H1 (cell line): Measurements from ENCODE around the gene ACOT7.

Experiments used
- CREB1 ChIP-seq: IDR thresholded peaks from 2 replicates; pipeline ENCODE4 v1.6.1; 2012; ENCODE audit warnings: inconsistent platforms
- EP300 ChIP-seq, 2 experiments: IDR thresholded peaks; 1 replicate in 1 of 2; 2 replicates in 1 of 2; pipeline ENCODE4 v1.6.1; 2011 to 2012; ENCODE audit warnings: low read depth in 2 of 2, low read length in 2 of 2, mild to moderate bottlenecking in 2 of 2, borderline replicate concordance in 1 of 2, inconsistent platforms in 1 of 2, moderate library complexity in 1 of 2
- EZH2 ChIP-seq: fragments of 200-600 bp; sonication (generic); IDR thresholded peaks from 2 replicates; pipeline ENCODE4 v1.7.1; 2012; ENCODE audit warnings: low read depth, mild to moderate bottlenecking, moderate library complexity, low read length, inconsistent platforms; ENCODE audit not compliant: severe bottlenecking
- JUN ChIP-seq: IDR thresholded peaks from 2 replicates; pipeline ENCODE4 v1.6.1; 2011; ENCODE audit warnings: low read depth, mild to moderate bottlenecking, improper control_type of control experiment, low read length
- KDM1A ChIP-seq: fragments of 200-600, 300-600 bp; sonication (generic); IDR thresholded peaks from 2 replicates; pipeline ENCODE4 v1.7.1; 2016; ENCODE audit warnings: mild to moderate bottlenecking, low read length, borderline replicate concordance
- POLR2A ChIP-seq, 2 experiments: IDR thresholded peaks; 1 replicate in 1 of 2; 2 replicates in 1 of 2; pipeline ENCODE4 v1.6.1; 2011; ENCODE audit warnings: low read depth in 2 of 2, low read length in 2 of 2, mild to moderate bottlenecking in 2 of 2; ENCODE audit errors: control extremely low read depth in 1 of 2
- RBBP5 ChIP-seq: IDR thresholded peaks from 2 replicates; pipeline ENCODE4 v1.7.1; 2012; ENCODE audit warnings: low read depth, mild to moderate bottlenecking, inconsistent platforms, low read length, moderate library complexity, borderline replicate concordance
- RXRA ChIP-seq: IDR thresholded peaks from 2 replicates; pipeline ENCODE4 v1.6.1; 2011; ENCODE audit warnings: low read depth, mild to moderate bottlenecking, low read length, moderate library complexity; ENCODE audit not compliant: insufficient read depth
- SUZ12 ChIP-seq: fragments of 200-600 bp; sonication (generic); IDR thresholded peaks from 2 replicates; pipeline ENCODE4 v1.6.1; 2012; ENCODE audit warnings: mild to moderate bottlenecking, inconsistent platforms, low read length, moderate library complexity, mixed read lengths
- TCF12 ChIP-seq: IDR thresholded peaks from 2 replicates; pipeline ENCODE4 v1.6.1; 2011; ENCODE audit warnings: low read depth, mild to moderate bottlenecking, low read length
- TF ChIP-seq, protein P1 (sequence below): IDR thresholded peaks from 2 replicates; pipeline ENCODE4 v1.6.1; 2012; ENCODE audit warnings: inconsistent platforms
- TF ChIP-seq, protein P2 (sequence below): IDR thresholded peaks from 2 replicates; pipeline ENCODE4 v1.6.1; 2011; ENCODE audit warnings: low read length, improper control_type of control experiment
- TF ChIP-seq, protein P3 (sequence below), 3 experiments: IDR thresholded peaks; 1 replicate in 2 of 3; 2 replicates in 1 of 3; pipeline versions ENCODE4 v1.5.1 to v1.6.1; 2011; ENCODE audit warnings: low read length in 3 of 3, mild to moderate bottlenecking in 3 of 3, inconsistent platforms in 2 of 3, low read depth in 1 of 3, moderate library complexity in 1 of 3; ENCODE audit not compliant: insufficient read depth in 1 of 3; ENCODE audit errors: control extremely low read depth in 1 of 3

DNA sequence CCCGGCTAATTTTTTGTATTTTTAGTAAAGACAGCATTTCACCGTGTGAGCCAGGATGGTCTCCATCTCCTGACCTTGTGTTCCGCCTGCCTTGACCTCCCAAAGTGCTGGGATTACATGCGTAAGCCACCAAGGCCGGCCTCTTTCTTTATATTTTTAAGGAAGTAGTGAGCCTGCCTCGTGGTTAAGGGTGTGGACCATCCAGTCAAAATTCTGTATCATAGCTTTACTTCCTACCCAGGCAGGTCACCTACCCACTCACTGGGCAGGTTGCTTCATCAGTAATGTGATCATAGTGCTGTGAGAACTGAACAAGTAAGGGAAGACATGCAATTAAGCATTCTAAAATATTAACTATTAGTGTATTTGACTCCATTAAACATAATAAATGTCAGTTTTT is 8.1 kb upstream of the ACOT7 start:
- TF ChIP-seq, protein P1, sequence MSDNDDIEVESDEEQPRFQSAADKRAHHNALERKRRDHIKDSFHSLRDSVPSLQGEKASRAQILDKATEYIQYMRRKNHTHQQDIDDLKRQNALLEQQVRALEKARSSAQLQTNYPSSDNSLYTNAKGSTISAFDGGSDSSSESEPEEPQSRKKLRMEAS = no peak
- TF ChIP-seq SUZ12 (no peak), CREB1 (no peak), EP300 (IDR thresholded peaks at IDR 0.05; ENCODE audit: borderline replicate concordance in 1 of 2, low read depth in 2 of 2, low read length in 2 of 2) (no peak), RBBP5 (no peak), POLR2A (IDR thresholded peaks at IDR 0.05; ENCODE audit: control extremely low read depth in 1 of 2, low read depth in 2 of 2, low read length in 2 of 2) (no peak), EZH2 (no peak), KDM1A (no peak), RXRA (no peak), TCF12 (no peak), JUN (no peak)
- TF ChIP-seq, protein P2, sequence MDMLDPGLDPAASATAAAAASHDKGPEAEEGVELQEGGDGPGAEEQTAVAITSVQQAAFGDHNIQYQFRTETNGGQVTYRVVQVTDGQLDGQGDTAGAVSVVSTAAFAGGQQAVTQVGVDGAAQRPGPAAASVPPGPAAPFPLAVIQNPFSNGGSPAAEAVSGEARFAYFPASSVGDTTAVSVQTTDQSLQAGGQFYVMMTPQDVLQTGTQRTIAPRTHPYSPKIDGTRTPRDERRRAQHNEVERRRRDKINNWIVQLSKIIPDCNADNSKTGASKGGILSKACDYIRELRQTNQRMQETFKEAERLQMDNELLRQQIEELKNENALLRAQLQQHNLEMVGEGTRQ = no peak
- TF ChIP-seq, protein P3, sequence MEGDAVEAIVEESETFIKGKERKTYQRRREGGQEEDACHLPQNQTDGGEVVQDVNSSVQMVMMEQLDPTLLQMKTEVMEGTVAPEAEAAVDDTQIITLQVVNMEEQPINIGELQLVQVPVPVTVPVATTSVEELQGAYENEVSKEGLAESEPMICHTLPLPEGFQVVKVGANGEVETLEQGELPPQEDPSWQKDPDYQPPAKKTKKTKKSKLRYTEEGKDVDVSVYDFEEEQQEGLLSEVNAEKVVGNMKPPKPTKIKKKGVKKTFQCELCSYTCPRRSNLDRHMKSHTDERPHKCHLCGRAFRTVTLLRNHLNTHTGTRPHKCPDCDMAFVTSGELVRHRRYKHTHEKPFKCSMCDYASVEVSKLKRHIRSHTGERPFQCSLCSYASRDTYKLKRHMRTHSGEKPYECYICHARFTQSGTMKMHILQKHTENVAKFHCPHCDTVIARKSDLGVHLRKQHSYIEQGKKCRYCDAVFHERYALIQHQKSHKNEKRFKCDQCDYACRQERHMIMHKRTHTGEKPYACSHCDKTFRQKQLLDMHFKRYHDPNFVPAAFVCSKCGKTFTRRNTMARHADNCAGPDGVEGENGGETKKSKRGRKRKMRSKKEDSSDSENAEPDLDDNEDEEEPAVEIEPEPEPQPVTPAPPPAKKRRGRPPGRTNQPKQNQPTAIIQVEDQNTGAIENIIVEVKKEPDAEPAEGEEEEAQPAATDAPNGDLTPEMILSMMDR (IDR thresholded peaks at IDR 0.05; ENCODE audit: control extremely low read depth in 1 of 3, insufficient read depth in 1 of 3, low read depth in 1 of 3, low read length in 3 of 3) = no peak
